OCI-LY7 (cell line): Measurements from ENCODE around the gene APOA4. TPM values are rescaled to one million over a fixed set of nuclear protein-coding genes. Genes with fewer than 3 reads are reported as not detected.
"Not testable (repeated sequence)": the region's sequence is repeated elsewhere in the genome, so short reads cannot be mapped to it uniquely, and the experiment has no call there.

ENCODE experiments used
- BruUV-seq: library from RNA; stranded (reverse); fragments of 400-500 nt; replicated peaks from 2 replicates; lab custom pipeline; 2021; lab: Mats Ljungman, UMichigan
- CTCF ChIA-PET: fragments of 300-600 bp; sonication (Branson Sonifier 250); formaldehyde crosslinking; loops from one replicate; lab custom pipeline; 2022; ENCODE audit warnings: antibody characterized with exemption; ENCODE audit not compliant: unreplicated experiment; lab: Charles Lee
- POLR2A ChIA-PET: fragments of 300-600 bp; sonication (Branson Sonifier 250); formaldehyde crosslinking; loops from one replicate; lab custom pipeline; 2022; ENCODE audit warnings: antibody characterized with exemption; lab: Charles Lee
- DNase-seq: peaks from one replicate; pipeline ENCODE4 v3.0.0-alpha.2; 2015; ENCODE audit warnings: low spot score
- H2AFZ ChIP-seq: fragments of 200-600 bp; sonication (generic), shearing (Covaris generic); 2 replicates; pipeline ENCODE4 v1.6.1; 2014; ENCODE audit warnings: mild to moderate bottlenecking, antibody characterized with exemption, low read length, moderate library complexity
- H3K27ac ChIP-seq: fragments of 200-600 bp; sonication (generic); 2 replicates; pipeline ENCODE4 v1.5.1; 2014; ENCODE audit warnings: mixed run types, low read depth, mild to moderate bottlenecking, moderate library complexity, low read length, inconsistent platforms; ENCODE audit not compliant: poor library complexity, severe bottlenecking
- H3K36me3 ChIP-seq: fragments of 200-600 bp; sonication (generic); 2 replicates; pipeline ENCODE4 v1.6.1; 2014; ENCODE audit warnings: mild to moderate bottlenecking, antibody characterized with exemption, low read length, moderate library complexity, mixed read lengths; ENCODE audit not compliant: insufficient read depth
- H3K4me1 ChIP-seq: fragments of 200-600 bp; sonication (generic); 2 replicates; pipeline ENCODE4 v1.5.1; 2014; ENCODE audit warnings: mild to moderate bottlenecking, low read length; ENCODE audit not compliant: insufficient read depth, poor library complexity, severe bottlenecking
- H3K4me2 ChIP-seq: fragments of 200-600 bp; sonication (generic); 2 replicates; pipeline ENCODE4 v1.6.1; 2014; ENCODE audit warnings: mild to moderate bottlenecking, low read length
- H3K4me3 ChIP-seq: fragments of 200-600 bp; sonication (generic); 2 replicates; pipeline ENCODE4 v1.5.1; 2014; ENCODE audit warnings: mild to moderate bottlenecking, low read depth, low read length; ENCODE audit not compliant: poor library complexity, severe bottlenecking
- H3K79me2 ChIP-seq: fragments of 200-600 bp; sonication (generic); 2 replicates; pipeline ENCODE4 v1.6.1; 2016; ENCODE audit warnings: low read depth, mild to moderate bottlenecking, low read length, moderate library complexity, mixed read lengths; ENCODE audit not compliant: insufficient read depth
- H3K9me2 ChIP-seq: fragments of 200-600 bp; sonication (generic); 2 replicates; pipeline ENCODE4 v1.6.1; 2016; ENCODE audit warnings: mild to moderate bottlenecking, low read length, mixed read lengths; ENCODE audit not compliant: insufficient read depth
- H3K9me3 ChIP-seq: fragments of 200-600 bp; sonication (generic); 2 replicates; pipeline ENCODE4 v1.6.1; 2014; ENCODE audit warnings: mild to moderate bottlenecking, mixed run types, low read length, mixed read lengths
- H4K20me1 ChIP-seq: fragments of 200-600 bp; sonication (generic); 2 replicates; pipeline ENCODE4 v1.6.1; 2014; ENCODE audit warnings: mild to moderate bottlenecking, antibody characterized with exemption, low read length, moderate library complexity, mixed read lengths; ENCODE audit not compliant: insufficient read depth
- CTCF ChIP-seq: fragments of 200-600 bp; sonication (generic); conservative IDR thresholded peaks from 2 replicates; pipeline ENCODE4 v1.5.1; 2014; ENCODE audit warnings: mild to moderate bottlenecking, antibody characterized with exemption, low read length, moderate library complexity, mixed read lengths
- EZH2phosphoT487 ChIP-seq: fragments of 200-600 bp; sonication (generic); IDR thresholded peaks from 2 replicates; pipeline ENCODE4 v1.6.1; 2018; ENCODE audit warnings: low read depth, borderline replicate concordance, mild to moderate bottlenecking, mixed run types, antibody characterized with exemption, low read length, moderate library complexity, mixed read lengths
- intact Hi-C: fragments of 100-400 bp; cut with micrococcal nuclease; formaldehyde crosslinking; loops from one replicate; pipeline ENCODE4 v1.10.0; 2022; ENCODE audit not compliant: unreplicated experiment
- total RNA-seq, 2 experiments: library from RNA; depleted of rRNA in 1 of 2; stranded (reverse); fragments of >200 nt in 1 of 2; shearing (Covaris generic) in 1 of 2; gene quantifications; 2 replicates each; pipeline ENCODE4 v1.2.3, GENCODE V29; 2014 to 2022

The APOA4 gene
- total RNA-seq, 2 experiments from 2014 or later = not detected

- H3K27ac ChIP-seq = no peak overlapping the region
- BruUV-seq = no TSS peak
- intact Hi-C loops = no loop called here
- H2AFZ ChIP-seq = no peak overlapping the region
- ChIA-PET CTCF (no interaction called here), POLR2A (no interaction called here)
- H3K9me3 ChIP-seq = no peaks in the 10 kb centered on the region
- no peak overlapping the region for H3K4me3 ChIP-seq
- H3K36me3 ChIP-seq = no peaks in the 10 kb centered on the region
- H3K79me2 ChIP-seq = no peaks in the 10 kb centered on the region
- H3K9me2 ChIP-seq = no peaks in the 10 kb centered on the region
- no peaks in the 10 kb centered on the region for H4K20me1 ChIP-seq
- no peak for TF ChIP-seq EZH2phosphoT487
- TF ChIP-seq CTCF = no peak
- H3K4me2 ChIP-seq = no peak overlapping the region
- H3K4me1 ChIP-seq = no peaks in the 10 kb centered on the region
- no peak for DNase-seq
Measured at GRCh38 chr11:116808262-116809175, 14.6 kb downstream of the APOA4 start.

GRCh38 chr11:116807601-116808261 is 15.4 kb downstream of the APOA4 start:
- H3K4me1 ChIP-seq = no peaks in the 10 kb centered on the region
- TF ChIP-seq EZH2phosphoT487 = no peak
- TF ChIP-seq CTCF = no peak
- H3K4me2 ChIP-seq = no peak overlapping the region
- H3K9me3 ChIP-seq = no peaks in the 10 kb centered on the region
- ChIA-PET POLR2A (no interaction called here), CTCF (no interaction called here)
- no peaks in the 10 kb centered on the region for H3K79me2 ChIP-seq
- no TSS peak for BruUV-seq
- H3K36me3 ChIP-seq = no peaks in the 10 kb centered on the region
- H2AFZ ChIP-seq = no peak overlapping the region
- H3K27ac ChIP-seq = no peak overlapping the region
- no peaks in the 10 kb centered on the region for H3K9me2 ChIP-seq
- no peak for DNase-seq
- H4K20me1 ChIP-seq = no peaks in the 10 kb centered on the region
- no peak overlapping the region for H3K4me3 ChIP-seq
- intact Hi-C loops = no loop called here

DNA sequence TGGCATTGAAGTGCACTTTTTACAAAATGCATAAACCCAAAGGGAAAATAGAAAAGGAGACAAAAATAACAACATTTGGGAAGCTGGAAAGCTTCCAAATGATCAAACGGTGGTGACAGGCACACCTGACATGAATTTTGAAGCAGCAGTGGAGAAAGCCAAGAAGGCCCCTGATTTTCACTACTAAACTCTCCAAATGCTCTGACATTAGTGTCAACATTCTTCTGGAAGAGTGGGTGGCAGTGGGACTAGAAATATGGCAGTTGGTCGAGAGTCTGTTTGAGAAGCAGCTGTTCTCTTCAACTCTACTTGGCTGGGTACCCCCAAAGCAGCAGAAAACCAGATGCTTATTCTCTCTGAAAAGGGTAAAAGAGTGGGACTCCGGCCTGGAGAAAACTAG is 19.1 kb downstream of the APOA4 start:
- intact Hi-C loops = no loop called here
- Histone ChIP-seq H3K79me2 (no peaks in the 10 kb centered on the region), H3K4me1 (no peaks in the 10 kb centered on the region), H3K4me3 (no peak overlapping the region), H3K9me2 (no peaks in the 10 kb centered on the region), H3K27ac (no peak overlapping the region), H3K9me3 (no peaks in the 10 kb centered on the region), H2AFZ (no peak overlapping the region), H4K20me1 (no peaks in the 10 kb centered on the region), H3K36me3 (no peaks in the 10 kb centered on the region), H3K4me2 (no peak overlapping the region)
- CTCF ChIA-PET = no interaction called here
- DNase-seq = no peak
- no peak for TF ChIP-seq CTCF
- TF ChIP-seq EZH2phosphoT487 = no peak
- POLR2A ChIA-PET = no interaction called here
- BruUV-seq = no TSS peak

DNA sequence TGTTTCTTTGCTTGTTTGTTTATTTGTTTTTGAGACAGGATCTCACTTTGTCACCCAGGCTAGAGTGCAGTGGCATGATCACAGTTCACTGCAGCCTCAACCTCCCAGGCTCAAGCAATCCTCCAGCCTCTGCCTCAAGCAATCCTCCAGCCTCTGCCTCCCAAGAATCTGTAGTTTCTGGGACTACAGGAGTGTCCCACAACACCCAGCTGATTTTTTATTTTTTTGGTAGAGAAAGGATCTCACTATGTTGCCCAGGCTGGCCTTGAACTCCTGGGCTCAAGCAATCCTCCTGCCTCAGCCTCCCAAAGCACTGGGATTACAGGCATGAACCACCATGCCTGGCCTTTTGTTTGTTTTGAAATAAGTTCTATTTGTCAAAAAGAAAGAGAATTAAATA is 21.4 kb downstream of the APOA4 start:
- BruUV-seq, DNase-seq, H3K9me3 ChIP-seq, H3K79me2 ChIP-seq, H3K9me2 ChIP-seq, H3K4me3 ChIP-seq, H3K36me3 ChIP-seq, H4K20me1 ChIP-seq, POLR2A ChIA-PET, intact Hi-C loops, H2AFZ ChIP-seq, H3K27ac ChIP-seq, H3K4me2 ChIP-seq, CTCF ChIA-PET, H3K4me1 ChIP-seq: not testable (repeated sequence)
